ENCODE data around the gene ECSIT. TPM values are rescaled to one million over a fixed set of nuclear protein-coding genes. Genes with fewer than 3 reads are reported as not detected.

Gene ECSIT
- total RNA-seq, 6 experiments from 2014 or later = 17.5 to 24.9 (median 19.9) TPM

GRCh38 chr19:11540645-11541044 is 11.7 kb upstream of the ECSIT start:
- Mint-ChIP-seq H3K27me3 (ENCODE audit: insufficient read depth) (no peaks in the 10 kb centered on the region; the same call in none of the 2 replicates), H3K9me3 (no peaks in the 10 kb centered on the region), H3K4me1 (ENCODE audit: low read depth) (peaks cover 26% of the 10 kb centered on the region), H3K4me3 (no peak overlapping the region), H3K27ac (no peak overlapping the region), H3K36me3 (ENCODE audit: low read depth) (no peaks in the 10 kb centered on the region)
- TF ChIP-seq CTCF (IDR thresholded peaks at IDR 0.05) = no peak
- no peak for DNase-seq

- Mint-ChIP-seq H3K27me3 (ENCODE audit: insufficient read depth) (no peaks in the 10 kb centered on the region; the same call in 1 of the 2 replicates), H3K4me1 (ENCODE audit: low read depth) (peaks cover 30% of the 10 kb centered on the region), H3K4me3 (peak overlapping the region; percentile 43; the same call in 1 of the 2 replicates), H3K9me3 (no peaks in the 10 kb centered on the region), H3K36me3 (ENCODE audit: low read depth) (no peaks in the 10 kb centered on the region), H3K27ac (no peak overlapping the region)
- no peak for DNase-seq
- no peak for TF ChIP-seq CTCF (IDR thresholded peaks at IDR 0.05)
Measured at GRCh38 chr19:11539495-11540365, 10.8 kb upstream of the ECSIT start.

GRCh38 chr19:11538232-11539036 is 9.5 kb upstream of the ECSIT start, which contains the start of gene CNN1:
Gene CNN1 (plus strand): TSS chr19:11538851. CDS start chr19:11538928, 77 bp downstream.
- Mint-ChIP-seq H3K36me3 (ENCODE audit: low read depth) (no peaks in the 10 kb centered on the region), H3K9me3 (no peaks in the 10 kb centered on the region), H3K27ac (peak within 1 kb of the TSS; percentile 25; the same call in 1 of the 2 replicates), H3K4me3 (peak within 1 kb of the TSS; percentile 43; the same call in 1 of the 2 replicates), H3K4me1 (ENCODE audit: low read depth) (peaks cover 40% of the 10 kb centered on the region), H3K27me3 (ENCODE audit: insufficient read depth) (no peaks in the 10 kb centered on the region; the same call in 1 of the 2 replicates)
- DNase-seq = no peak
- TF ChIP-seq CTCF (IDR thresholded peaks at IDR 0.05) = no peak

- H3K9me3 Mint-ChIP-seq = no peaks in the 10 kb centered on the region
- peak; percentile 75 for DNase-seq
- no peaks in the 10 kb centered on the region; the same call in 1 of the 2 replicates for H3K27me3 Mint-ChIP-seq (ENCODE audit: insufficient read depth)
- H3K36me3 Mint-ChIP-seq (ENCODE audit: low read depth) = no peaks in the 10 kb centered on the region
- peaks cover 56% of the 10 kb centered on the region for H3K4me1 Mint-ChIP-seq (ENCODE audit: low read depth)
- peak; percentile 99 for TF ChIP-seq CTCF (IDR thresholded peaks at IDR 0.05)
- peak overlapping the region; percentile 87 for H3K27ac Mint-ChIP-seq
- peak overlapping the region; percentile 83 for H3K4me3 Mint-ChIP-seq
Measured at GRCh38 chr19:11535792-11536595, 7.1 kb upstream of the ECSIT start.

- peaks cover 56% of the 10 kb centered on the region for H3K4me1 Mint-ChIP-seq (ENCODE audit: low read depth)
- peak overlapping the region; percentile 87 for H3K27ac Mint-ChIP-seq
- no peaks in the 10 kb centered on the region; the same call in 1 of the 2 replicates for H3K27me3 Mint-ChIP-seq (ENCODE audit: insufficient read depth)
- H3K4me3 Mint-ChIP-seq = no peak overlapping the region
- H3K9me3 Mint-ChIP-seq = no peaks in the 10 kb centered on the region
- no peak for TF ChIP-seq CTCF (IDR thresholded peaks at IDR 0.05)
- peak; percentile 1 for DNase-seq
- H3K36me3 Mint-ChIP-seq (ENCODE audit: low read depth) = no peaks in the 10 kb centered on the region
Measured at GRCh38 chr19:11534948-11535347, 6.0 kb upstream of the ECSIT start.

Data from HFFc6 (cell line).